22Rv1 (cell line): ENCODE measurements around the gene ACRV1.

Experiments
- H3K27ac ChIP-seq: fragments of 450-650 bp; 2 replicates; pipeline ENCODE4 v1.5.1; 2017
- ZFX ChIP-seq: fragments of 450-650 bp; IDR thresholded peaks from 2 replicates; pipeline ENCODE4 v1.6.1; 2017; ENCODE audit warnings: antibody characterized with exemption, borderline replicate concordance
- TF ChIP-seq, protein P1 (sequence below): fragments of 450-650 bp; IDR thresholded peaks from 2 replicates; pipeline ENCODE4 v1.5.1; 2017; ENCODE audit warnings: mild to moderate bottlenecking

Gene ACRV1

DNA sequence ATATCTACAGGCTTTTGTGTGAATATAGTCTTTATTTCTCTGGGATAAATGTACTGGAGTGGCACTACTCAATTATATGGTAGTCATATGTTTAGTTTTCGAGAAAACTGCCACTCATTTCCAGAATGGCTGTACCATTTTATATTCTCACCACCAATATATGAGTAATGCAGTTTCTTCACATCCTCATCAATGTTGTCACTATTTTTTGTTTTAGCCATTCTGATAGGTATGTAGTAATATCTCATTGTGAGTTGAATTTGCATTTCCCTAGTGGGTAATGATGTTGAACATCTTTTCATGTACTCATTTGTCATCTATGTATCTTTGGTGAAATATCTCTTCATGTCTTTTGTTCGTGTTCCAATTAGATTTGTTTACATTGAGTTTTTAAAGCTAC lies 18.0 kb downstream of the ACRV1 start:
- no peak for TF ChIP-seq ZFX
- TF ChIP-seq, protein P1, sequence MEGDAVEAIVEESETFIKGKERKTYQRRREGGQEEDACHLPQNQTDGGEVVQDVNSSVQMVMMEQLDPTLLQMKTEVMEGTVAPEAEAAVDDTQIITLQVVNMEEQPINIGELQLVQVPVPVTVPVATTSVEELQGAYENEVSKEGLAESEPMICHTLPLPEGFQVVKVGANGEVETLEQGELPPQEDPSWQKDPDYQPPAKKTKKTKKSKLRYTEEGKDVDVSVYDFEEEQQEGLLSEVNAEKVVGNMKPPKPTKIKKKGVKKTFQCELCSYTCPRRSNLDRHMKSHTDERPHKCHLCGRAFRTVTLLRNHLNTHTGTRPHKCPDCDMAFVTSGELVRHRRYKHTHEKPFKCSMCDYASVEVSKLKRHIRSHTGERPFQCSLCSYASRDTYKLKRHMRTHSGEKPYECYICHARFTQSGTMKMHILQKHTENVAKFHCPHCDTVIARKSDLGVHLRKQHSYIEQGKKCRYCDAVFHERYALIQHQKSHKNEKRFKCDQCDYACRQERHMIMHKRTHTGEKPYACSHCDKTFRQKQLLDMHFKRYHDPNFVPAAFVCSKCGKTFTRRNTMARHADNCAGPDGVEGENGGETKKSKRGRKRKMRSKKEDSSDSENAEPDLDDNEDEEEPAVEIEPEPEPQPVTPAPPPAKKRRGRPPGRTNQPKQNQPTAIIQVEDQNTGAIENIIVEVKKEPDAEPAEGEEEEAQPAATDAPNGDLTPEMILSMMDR, result no peak
- H3K27ac ChIP-seq, result no peak overlapping the region

DNA sequence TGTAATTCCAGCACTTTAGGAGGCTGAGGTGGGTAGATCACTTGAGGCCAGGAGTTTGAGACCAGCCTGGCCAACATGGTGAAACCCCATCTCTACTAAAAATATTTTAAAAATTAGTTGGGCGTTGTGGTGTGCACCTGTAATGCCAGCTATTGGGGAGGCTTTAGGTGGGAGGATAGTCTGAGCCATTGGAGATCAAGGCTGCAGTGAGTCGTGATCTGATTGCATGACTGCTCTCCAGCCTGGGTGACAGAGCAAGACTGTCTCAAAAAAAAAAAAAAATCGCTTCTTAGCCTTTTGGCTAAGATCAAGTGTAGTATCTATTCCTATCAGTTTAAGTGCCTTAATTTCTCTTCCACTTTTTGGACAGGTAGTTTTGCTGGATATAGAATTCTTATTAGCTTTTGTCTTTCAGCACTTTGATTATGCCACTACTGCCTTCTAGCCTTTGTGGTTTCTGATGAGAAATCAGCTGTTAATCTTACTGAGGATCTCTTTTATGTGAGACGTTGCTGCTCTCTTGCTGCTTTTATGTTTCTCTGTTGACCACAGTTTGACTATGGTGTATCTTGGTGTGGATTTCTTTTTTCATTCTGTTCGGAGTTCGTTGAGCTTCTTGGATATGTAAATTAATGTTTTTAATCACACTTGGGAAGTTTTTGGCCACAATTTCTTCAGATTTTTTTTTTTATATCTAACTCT lies 31.0 kb downstream of the ACRV1 start:
- no peak for TF ChIP-seq ZFX
- TF ChIP-seq, protein P1, result no peak
- H3K27ac ChIP-seq, result no peak overlapping the region

DNA sequence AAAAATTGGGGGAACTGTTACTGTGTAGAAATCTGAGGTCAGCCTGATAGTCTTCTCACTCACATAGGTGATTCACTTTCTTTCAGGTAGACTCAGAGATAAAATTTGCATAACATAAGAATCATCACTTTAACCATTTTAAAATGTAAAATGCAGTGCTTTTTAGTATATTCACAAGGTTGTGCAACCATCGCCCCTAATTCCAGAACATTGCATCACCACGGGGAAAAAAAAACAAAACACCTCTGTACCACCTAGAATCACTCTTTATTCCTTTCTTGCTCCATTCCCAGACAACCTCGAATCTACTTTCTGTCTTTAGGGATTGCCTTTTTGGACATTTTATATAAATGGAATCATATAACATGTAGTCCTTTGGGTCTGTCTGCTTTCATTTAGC lies 34.8 kb downstream of the ACRV1 start:
- no peak overlapping the region for H3K27ac ChIP-seq
- TF ChIP-seq, protein P1, result no peak

DNA sequence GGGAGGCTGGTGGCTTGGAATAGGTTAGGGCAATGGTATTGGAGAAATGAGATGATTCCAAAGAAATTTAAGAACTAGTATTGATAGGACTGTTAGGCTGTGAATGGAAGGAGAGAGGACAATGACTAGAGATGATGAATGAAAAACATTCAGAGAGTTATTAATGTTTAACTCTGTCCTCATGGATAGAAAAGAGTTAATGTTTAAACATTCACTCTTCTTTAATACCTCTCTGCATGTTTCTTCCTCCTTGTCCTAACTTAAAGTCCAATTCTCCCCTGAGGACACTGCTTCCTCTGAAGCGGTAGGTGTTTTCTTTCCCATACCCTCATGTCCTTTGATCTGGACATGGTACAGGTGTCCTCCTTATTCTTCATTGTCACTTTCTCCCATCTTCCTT lies 42.3 kb downstream of the ACRV1 start:
- TF ChIP-seq, protein P1, result no peak
- no peak for TF ChIP-seq ZFX
- H3K27ac ChIP-seq, result peak overlapping the region; percentile 30

DNA sequence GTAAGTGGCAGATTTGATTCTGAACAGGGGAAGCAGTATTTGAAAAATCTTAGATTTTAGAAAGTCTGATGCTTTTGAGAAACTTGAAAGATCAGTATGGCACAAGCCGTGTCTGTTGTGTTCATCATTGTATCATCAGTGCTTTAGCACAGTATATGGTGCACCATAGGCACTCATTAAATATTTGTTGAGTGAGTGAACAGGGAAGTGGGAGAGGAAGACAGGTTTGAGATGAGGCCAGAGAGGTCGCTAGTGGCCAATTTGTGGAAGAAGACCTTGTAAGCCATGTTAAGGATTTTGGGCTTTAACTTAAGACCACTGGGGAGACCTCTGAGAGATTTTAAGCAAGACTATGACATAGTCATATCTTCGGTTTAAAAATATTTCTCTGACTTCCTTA lies 42.8 kb downstream of the ACRV1 start:
- TF ChIP-seq ZFX, result no peak
- TF ChIP-seq, protein P1, result no peak
- H3K27ac ChIP-seq, result peak overlapping the region; percentile 30

DNA sequence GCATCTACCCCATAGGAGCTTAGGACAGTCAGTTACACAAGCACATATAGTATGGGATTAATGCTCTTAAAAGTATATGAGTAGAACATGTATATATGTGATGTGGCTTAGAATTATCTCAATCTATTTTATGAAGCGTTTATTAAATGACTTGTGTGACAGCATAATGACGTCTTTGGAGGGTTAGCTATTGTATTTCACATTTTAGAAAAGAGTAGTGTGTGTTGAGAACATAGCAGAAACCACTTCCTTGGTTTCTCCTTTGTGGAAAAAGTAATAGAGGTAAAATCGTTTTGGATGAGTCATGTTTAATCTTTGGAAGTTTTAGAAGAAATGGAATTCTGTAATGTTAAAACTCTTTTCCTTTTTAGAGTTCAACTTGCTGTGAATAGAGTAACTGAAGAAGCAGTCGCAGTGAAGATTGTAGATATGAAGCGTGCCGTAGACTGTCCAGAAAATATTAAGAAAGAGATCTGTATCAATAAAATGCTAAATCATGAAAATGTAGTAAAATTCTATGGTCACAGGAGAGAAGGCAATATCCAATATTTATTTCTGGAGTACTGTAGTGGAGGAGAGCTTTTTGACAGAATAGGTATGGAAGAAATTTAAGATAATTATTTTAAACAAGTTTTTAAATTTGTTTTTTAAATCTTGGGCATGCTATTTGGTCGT lies 53.3 kb downstream of the ACRV1 start:
- H3K27ac ChIP-seq, result peak overlapping the region; percentile 97
- no peak for TF ChIP-seq ZFX
- TF ChIP-seq, protein P1, result no peak

DNA sequence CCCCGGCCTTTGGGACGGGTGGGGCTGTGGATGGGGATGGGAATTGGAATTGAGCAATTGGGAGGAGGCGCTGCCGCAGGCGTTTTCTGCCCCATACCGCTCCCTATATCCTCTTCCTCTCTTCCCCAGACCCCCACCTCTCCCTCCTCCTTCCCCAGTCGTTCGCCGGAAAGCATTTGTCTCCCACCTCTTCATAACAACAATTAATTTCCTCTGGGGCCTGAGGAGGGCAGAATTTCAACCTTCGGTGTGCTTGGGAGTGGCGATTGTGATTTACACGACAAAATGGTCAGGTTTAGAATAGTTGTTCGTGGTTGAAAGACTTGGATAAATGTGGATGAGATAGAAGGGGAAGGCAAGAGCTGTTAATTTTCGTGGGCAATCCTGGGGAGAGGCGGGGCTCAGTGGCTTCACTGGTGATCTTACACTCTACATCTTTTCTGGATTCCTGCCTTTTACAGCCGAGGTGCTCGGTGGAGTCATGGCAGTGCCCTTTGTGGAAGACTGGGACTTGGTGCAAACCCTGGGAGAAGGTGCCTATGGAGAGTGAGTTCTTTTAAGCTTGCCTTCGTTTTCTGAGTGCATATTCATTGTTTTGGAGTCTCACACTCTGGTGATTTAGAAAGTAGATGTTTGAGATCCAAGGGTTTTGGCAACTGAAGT lies 54.2 kb downstream of the ACRV1 start:
- no peak for TF ChIP-seq ZFX
- TF ChIP-seq, protein P1, result peak; percentile 66
- peak overlapping the region; percentile 97 for H3K27ac ChIP-seq
